Upper lobe of right lung (tissue), 1 donor: ENCODE measurements around the gene NHLRC4. TPM values are rescaled to one million over a fixed set of nuclear protein-coding genes. Genes with fewer than 3 reads are reported as not detected.

Experiments used
- ATAC-seq: fragments of 200-7000 bp; cut with Tn5 transposase; one replicate; pipeline ENCODE4 v1.9.1; 2020; ENCODE audit warnings: mild to moderate bottlenecking, moderate library complexity
- DNase-seq: peaks from one replicate; pipeline ENCODE4 v3.0.0-alpha.2; 2020
- H3K27ac ChIP-seq: fragments of 200-600 bp; one replicate; pipeline ENCODE4 v1.8.0; 2022
- H3K27me3 ChIP-seq: fragments of 200-600 bp; one replicate; pipeline ENCODE4 v1.8.0; 2022; ENCODE audit warnings: mild to moderate bottlenecking
- H3K36me3 ChIP-seq: fragments of 200-600 bp; one replicate; pipeline ENCODE4 v1.8.0; 2022
- H3K4me1 ChIP-seq: fragments of 200-600 bp; one replicate; pipeline ENCODE4 v1.8.0; 2022
- H3K4me3 ChIP-seq: fragments of 200-600 bp; one replicate; pipeline ENCODE4 v1.8.0; 2022; ENCODE audit warnings: mild to moderate bottlenecking
- H3K9me3 ChIP-seq: fragments of 200-600 bp; one replicate; pipeline ENCODE4 v1.8.0; 2022
- CTCF ChIP-seq: fragments of 200-600 bp; IDR thresholded peaks from one replicate; pipeline ENCODE4 v1.8.0; 2022; ENCODE audit warnings: antibody characterized with exemption
- intact Hi-C: fragments of 100-400 bp; cut with DNase I; formaldehyde crosslinking; loops from one replicate; pipeline ENCODE4 v1.11.0; 2022
- total RNA-seq: library from RNA; stranded (reverse); fragmentation: NEBNext Ultra II Directional; extraction: Animal tissue kit (Norgen Biotek cat#: 25700); gene quantifications from one replicate; pipeline ENCODE4 v1.2.1, GENCODE V29; 2021
- donor health status: DM: no; HTN: yes; CAD: no; lungs with severe emphysema.

The NHLRC4 gene
- total RNA-seq, 1 donor from 2014 or later = 0.98 TPM

GRCh38 chr16:529012-529575 lies 37.7 kb upstream of the NHLRC4 start:
- TF ChIP-seq CTCF = no peak
- intact Hi-C loops = no loop called here
- H3K4me3 ChIP-seq = peak overlapping the region; percentile 89
- DNase-seq (no peak), ATAC-seq (no peak)
- H3K27me3 ChIP-seq = no peaks in the 10 kb centered on the region
- H3K36me3 ChIP-seq = no peaks in the 10 kb centered on the region
- peaks cover 24% of the 10 kb centered on the region for H3K4me1 ChIP-seq
- no peaks in the 10 kb centered on the region for H3K9me3 ChIP-seq
- H3K27ac ChIP-seq = peak overlapping the region; percentile 83

- peaks cover 24% of the 10 kb centered on the region for H3K4me1 ChIP-seq
- no peak overlapping the region for H3K27ac ChIP-seq
- intact Hi-C loops = no loop called here
- DNase-seq (no peak), ATAC-seq (no peak)
- no peaks in the 10 kb centered on the region for H3K9me3 ChIP-seq
- no peaks in the 10 kb centered on the region for H3K36me3 ChIP-seq
- TF ChIP-seq CTCF = no peak
- no peak overlapping the region for H3K4me3 ChIP-seq
- H3K27me3 ChIP-seq = no peaks in the 10 kb centered on the region
Observed at GRCh38 chr16:530111-530817, 36.5 kb upstream of the NHLRC4 start.

- Histone ChIP-seq H3K9me3 (no peaks in the 10 kb centered on the region), H3K27me3 (no peaks in the 10 kb centered on the region), H3K4me1 (peaks cover 15% of the 10 kb centered on the region), H3K36me3 (no peaks in the 10 kb centered on the region), H3K4me3 (no peak overlapping the region), H3K27ac (no peak overlapping the region)
- ATAC-seq (no peak), DNase-seq (no peak)
- intact Hi-C loops = no loop called here
- no peak for TF ChIP-seq CTCF
Observed at GRCh38 chr16:531494-532125, 35.2 kb upstream of the NHLRC4 start.

- Histone ChIP-seq H3K4me3 (no peak overlapping the region), H3K27ac (no peak overlapping the region), H3K4me1 (peaks cover 15% of the 10 kb centered on the region), H3K9me3 (no peaks in the 10 kb centered on the region), H3K27me3 (no peaks in the 10 kb centered on the region), H3K36me3 (no peaks in the 10 kb centered on the region)
- no peak for ATAC-seq
- no peak for TF ChIP-seq CTCF
- DNase-seq = no peak
- intact Hi-C loops = no loop called here
Observed at GRCh38 chr16:533391-534123, 33.2 kb upstream of the NHLRC4 start.

GRCh38 chr16:534135-534534 lies 32.7 kb upstream of the NHLRC4 start:
- no peak overlapping the region for H3K4me3 ChIP-seq
- H3K4me1 ChIP-seq = peaks cover 11% of the 10 kb centered on the region
- no peaks in the 10 kb centered on the region for H3K27me3 ChIP-seq
- no peak overlapping the region for H3K27ac ChIP-seq
- intact Hi-C loops = no loop called here
- H3K36me3 ChIP-seq = no peaks in the 10 kb centered on the region
- no peak for ATAC-seq
- DNase-seq = no peak
- no peak for TF ChIP-seq CTCF
- H3K9me3 ChIP-seq = no peaks in the 10 kb centered on the region
